CD4-positive, alpha-beta T cell treated with Interleukin-17A for 4 hours (primary cell): ENCODE data around the gene MKI67.
"Not testable (repeated sequence)": the region's sequence is repeated elsewhere in the genome, so short reads cannot be mapped to it uniquely, and the experiment has no call there.

Experiments used
- DNase-seq: peaks from one replicate; pipeline ENCODE4 v3.0.0-alpha.2; 2020; ENCODE audit warnings: mixed read lengths

MKI67 gene

GRCh38 chr10:128147064-128147463, 20.8 kb upstream of the MKI67 start:
- no peak for DNase-seq

DNA sequence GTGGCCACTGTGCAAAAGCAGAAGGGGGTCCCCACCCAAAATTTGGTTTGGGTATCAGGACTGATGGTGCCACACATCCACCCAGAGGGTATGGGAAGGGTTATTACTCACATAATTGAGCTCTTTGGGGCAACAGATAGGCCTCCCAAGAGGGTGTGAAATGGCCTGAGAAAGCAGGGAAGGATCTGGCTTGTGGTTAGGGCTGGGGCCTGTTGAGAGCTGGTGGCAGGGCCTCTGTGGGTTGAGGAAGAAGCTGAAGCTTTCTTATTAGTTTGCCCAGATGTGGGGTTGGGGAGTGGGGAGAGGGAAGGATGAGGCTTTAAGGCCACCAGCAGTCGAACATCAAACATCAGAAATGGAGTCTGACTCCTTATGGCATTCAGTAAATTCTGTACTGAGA, 18.3 kb upstream of the MKI67 start:
- no peak for DNase-seq

GRCh38 chr10:128143531-128143930, 17.3 kb upstream of the MKI67 start:
- no peak for DNase-seq

- no peak for DNase-seq
Observed at GRCh38 chr10:128140425-128140824, 14.2 kb upstream of the MKI67 start.

DNA sequence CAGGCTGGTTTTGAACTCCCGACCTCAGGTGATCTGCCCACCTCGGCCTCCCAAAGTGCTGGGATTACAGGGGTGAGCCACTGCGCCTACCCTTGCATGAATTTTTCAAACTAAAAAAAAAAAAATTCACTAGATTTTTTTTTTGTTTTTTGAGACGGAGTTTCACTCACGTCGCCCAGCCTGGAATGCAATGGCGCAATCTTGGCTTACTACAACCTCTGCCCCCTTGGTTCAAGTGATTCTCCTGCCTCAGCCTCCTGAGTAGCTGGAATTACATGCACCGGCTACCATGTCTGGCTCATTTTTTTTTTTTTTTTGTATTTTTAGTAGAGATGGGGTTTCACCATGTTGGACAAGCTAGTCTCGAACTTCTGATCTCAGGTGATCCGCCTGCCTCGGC, 12.2 kb upstream of the MKI67 start:
- DNase-seq, result not testable (repeated sequence)

DNA sequence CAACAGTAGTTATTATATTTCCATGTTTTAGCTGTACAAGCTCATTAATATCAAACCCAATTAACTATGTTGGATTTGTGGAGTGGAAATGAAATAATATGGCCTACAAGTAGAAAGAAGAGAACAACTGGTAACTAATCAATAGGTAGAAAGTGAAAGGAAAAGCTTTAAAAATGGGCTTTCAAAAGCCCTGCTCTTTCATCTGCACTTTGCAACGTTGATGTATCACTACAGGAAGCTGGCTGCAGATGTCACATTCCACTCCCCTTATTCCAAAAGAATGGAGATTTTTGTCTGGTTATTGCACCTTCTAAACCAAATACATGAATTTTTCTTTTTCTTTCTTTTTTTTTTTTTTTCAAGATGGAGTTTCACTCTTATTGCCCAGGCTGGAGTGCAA, 11.7 kb upstream of the MKI67 start:
- DNase-seq, result no peak

- DNase-seq, result no peak
Observed at GRCh38 chr10:128130051-128130450, 3.8 kb upstream of the MKI67 start.

- no peak for DNase-seq
Observed at GRCh38 chr10:128128582-128128981, 2.4 kb upstream of the MKI67 start.

DNA sequence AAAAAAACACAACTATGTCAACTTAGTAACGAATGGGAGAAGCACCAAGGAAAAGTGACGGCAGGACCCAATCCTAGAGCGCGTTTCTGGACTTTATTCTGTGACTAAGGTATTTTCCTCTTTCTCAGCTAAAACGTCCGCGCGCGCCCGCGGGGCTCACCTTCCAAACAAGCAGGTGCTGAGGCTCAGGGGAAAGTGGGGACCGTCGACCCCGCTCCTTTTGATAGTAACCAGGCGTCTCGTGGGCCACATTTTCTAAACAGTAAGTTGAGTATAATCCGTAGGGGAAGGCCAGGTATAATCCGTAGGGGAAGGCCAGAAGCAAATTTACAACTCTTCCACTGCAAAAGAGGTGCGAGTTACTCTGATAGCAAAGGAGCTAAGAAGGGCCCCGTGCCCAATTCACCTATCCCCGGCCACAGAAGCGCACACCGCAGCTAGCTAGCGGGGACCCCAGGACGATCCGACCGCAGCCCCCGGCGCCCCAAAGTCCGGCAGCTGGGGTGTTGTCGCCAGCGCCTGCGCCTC, 743 bp downstream of the MKI67 start:
- peak; percentile 31 for DNase-seq

DNA sequence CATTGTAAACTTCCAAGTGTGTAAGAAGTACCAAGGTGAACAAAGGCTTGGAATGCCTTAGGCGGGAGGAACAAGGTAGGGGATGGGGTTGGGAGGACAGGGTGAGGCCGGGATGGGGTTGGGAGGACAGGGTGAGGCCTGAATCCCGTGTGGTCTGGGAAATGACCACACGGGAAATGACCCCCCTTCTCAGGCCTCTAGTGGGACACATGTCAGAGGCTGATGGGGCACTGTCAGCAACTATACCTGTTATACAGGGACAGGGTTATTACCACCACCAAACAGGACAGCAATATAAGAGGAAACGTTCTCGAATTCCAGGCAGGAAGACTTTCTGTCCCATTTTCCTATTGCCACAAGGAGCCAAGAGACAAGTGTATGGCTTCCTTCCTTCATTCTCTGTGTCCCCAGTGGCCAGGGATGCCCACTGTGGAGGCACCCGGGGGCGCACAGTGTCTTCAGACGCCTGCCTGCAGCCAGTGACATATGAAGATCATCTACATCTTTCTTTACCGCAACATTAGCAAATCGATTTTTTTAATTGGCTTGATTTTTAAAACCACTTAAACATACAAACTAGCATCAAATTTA, 1.3 kb downstream of the MKI67 start:
- no peak for DNase-seq

GRCh38 chr10:128123846-128124245, 2.4 kb downstream of the MKI67 start:
- no peak for DNase-seq

DNA sequence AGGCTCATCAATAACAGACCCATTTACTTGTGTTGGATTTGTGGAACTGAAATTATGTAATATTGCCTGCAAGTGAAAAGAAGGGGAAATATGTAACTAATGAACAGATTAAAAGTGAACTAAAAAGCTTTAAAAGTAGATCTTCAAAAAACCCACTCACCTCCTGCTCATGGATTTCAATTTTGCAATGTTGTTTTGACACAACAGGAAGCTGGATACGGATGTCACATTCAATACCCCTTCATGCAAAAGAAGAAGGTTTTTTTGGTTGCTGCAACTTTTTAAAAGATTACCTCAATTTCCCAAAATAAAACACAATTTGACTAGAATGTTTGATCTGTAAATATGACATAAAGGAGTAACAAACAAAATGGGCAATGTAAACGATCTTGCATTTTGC, 3.3 kb downstream of the MKI67 start:
- DNase-seq, result no peak

DNA sequence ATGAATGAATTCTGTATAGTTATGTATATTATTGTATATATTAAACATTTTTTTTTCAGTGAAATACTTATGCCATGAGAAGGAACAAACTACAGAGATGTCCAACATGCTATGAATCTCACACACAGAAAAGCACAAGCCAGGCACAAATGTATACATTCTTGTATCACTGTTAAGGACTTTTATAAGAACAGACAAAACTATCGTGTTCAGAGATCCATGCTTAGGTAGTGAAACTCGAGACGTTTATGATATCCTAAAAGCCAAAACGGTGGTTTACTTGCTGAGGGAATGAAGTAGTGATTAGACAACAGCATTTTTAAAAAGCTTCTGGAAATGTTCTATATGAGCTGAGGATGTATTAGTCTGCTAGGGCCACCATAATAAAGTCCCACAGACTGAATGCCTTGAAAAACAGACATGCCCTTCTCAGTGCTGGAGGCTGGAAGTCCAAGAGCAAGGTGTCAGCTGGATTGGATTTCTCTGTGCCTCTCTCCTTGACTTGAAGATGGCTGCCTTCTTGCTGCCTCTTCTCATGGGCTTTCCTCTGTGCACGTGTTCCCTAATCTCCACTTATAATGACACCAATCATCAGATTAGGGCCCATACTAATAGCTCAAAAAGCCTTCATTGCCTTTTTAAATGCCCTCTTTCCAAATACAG, 4.3 kb downstream of the MKI67 start:
- DNase-seq, result no peak

- DNase-seq, result no peak
Observed at GRCh38 chr10:128116851-128117615, 9.2 kb downstream of the MKI67 start.

DNA sequence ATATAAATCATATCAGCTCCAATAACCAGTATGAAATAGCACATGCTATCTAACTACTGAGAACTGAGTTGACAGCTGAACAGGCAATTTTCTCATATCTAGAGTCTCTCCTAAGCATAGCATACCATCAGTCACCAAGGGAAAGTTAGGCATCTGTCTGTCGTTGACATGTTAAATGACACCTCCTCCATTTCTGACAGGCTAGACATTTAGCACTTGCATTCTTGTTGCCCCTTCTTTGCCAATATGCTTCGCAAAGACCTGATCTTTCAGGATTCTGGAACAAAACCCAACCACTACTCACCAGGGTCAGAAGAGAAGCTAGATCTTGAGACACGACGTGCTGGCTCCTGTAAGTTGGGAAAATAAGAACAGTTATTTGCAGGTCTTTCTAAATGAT, 10.0 kb downstream of the MKI67 start:
- no peak for DNase-seq

GRCh38 chr10:128115356-128115755, 10.9 kb downstream of the MKI67 start:
- DNase-seq, result no peak

DNA sequence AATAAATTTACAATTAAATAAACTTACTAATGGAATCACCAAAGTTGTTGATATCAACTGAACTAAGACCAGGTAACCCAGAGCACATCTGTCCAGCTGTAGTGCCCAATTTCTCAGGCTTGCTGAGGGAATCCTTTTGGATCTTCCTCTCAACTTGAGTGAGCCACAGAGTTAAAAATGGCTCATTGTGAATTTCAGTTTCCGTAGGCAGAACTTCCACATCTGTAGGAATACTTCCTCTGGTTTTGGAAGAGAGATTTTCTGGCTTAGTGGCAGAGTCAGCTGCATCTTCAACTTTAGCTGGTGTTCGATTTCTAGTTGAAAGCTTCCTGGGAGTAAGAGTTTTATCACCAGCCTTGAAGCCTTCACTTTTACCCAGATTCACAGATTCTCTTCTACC, 11.3 kb downstream of the MKI67 start:
- no peak for DNase-seq

GRCh38 chr10:128113026-128113425, 13.2 kb downstream of the MKI67 start:
- DNase-seq, result no peak

- DNase-seq, result no peak
Observed at GRCh38 chr10:128111696-128112095, 14.5 kb downstream of the MKI67 start.

GRCh38 chr10:128110339-128110738, 15.9 kb downstream of the MKI67 start:
- DNase-seq, result no peak

- DNase-seq, result no peak
Observed at GRCh38 chr10:128109707-128110106, 16.5 kb downstream of the MKI67 start.

GRCh38 chr10:128105383-128105782, 20.8 kb downstream of the MKI67 start:
- DNase-seq, result no peak

DNA sequence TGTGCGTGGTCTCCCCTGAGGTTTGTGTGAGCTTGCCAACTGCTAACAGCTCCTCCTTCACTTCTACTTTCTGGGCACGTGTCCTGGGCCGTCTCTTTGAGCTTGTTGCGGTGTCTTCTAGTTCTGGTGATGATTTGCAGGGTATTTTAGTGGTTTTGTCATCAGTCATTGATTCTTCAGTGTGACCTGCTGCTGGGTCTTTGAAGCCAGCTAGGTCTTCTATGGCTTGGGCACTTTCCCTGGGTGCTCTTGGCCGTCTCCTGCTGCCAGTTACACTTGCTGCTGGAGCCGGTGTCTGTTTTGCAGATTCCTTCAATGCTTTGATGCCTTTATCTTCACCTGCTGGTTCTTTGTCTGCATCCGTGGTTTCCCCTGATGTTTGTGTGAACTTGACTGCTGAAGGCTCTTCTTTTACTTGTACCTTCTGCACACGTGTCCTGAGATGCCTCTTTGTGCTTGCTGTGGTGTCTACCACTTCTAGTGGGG, 23.0 kb downstream of the MKI67 start:
- DNase-seq, result peak; percentile 46
